ENCODE results near the gene MT1B.

The MT1B gene

DNA sequence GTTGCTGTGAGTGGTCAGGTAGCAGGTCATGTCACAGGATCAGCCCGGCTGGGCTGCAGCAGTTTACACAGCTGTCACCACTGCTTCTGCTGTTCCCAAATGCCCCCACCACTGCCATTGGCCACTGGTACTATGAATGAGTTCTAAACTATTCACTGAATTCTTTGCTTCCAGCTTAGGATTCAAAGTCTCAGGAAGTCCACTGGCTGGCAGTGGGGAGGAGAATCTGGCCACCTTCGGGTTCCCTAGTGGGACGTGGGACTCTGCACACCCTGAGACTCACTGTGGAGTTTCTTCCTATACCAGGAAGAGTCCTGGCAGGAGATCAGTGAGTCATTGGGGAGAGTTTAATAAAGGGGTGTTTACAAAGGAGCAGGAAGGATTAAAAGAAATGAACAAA, 37.5 kb downstream of the MT1B start:
- DNase-seq = no peak

DNA sequence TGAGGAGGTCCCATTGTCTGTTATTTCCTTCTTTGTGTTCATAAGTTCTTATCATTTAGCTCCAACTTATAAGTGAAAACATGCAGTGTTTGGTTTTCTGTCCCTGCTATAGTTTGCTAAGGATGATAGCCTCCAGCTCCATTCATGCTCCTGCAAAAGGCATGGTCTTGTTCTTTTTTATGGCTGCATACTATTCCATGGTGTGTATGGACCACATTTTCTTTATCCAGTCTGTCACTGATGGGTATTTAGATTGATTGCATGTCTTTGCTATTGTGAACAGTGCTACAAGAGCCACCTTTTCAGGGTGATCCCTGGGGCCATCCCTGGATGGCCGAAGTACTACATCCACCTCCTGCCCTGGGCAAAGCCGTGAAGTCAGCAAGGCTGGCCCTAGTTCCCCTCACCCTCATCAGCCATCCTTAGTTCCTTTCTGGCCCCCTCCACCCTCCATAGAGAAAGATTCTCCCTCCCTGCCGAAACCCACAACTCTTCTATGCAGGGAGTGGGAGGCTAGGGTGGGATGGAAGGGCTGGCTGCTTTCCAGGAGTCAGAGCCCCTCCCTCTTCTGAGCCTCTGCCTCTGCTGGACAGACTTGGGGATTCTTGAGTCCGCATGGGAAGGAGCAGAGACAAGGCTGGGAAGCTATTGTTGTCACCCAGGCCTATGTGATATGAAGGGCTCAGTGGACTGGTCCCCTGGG, 38.9 kb downstream of the MT1B start:
- no peak for DNase-seq

DNA sequence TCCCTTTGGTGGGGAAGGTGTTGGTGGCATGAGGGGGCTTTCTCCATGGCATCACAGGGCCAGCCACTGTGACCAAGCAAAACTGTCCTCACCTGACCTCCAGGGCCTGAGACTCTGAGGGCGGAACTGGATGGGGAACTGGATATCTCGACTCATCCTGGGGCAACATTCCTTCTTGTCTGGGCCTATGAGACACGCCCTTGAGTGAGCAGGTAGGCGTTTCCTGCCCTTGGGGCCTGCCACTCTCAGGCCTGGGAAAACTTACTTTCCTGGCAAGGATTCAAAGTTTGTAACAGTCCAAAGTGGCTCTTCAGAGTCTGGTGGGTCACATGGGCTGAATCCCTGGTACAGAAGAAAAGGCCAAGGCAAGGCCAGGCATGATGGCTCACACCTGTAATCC, 40.2 kb downstream of the MT1B start:
- DNase-seq = no peak

DNA sequence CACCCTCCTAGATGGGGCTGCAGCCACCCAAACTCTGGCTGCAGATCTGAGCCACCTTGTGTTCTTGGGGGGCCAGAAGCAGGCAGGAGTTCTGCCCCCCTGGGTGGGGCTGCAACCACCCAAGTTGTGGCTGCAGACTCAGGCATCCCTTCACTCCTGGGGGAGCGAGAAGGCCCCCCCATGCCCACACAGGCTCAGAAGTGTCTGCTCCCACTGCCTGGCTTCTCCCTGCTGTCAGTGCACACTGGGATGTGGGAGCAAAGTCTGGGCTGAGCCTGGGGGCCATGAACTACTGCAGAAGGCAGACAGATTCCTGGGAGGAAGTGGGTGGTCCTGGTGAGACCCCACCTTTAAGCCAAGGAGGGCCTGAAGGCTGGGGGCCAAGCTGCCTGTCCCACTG, 43.6 kb downstream of the MT1B start:
- no peak for DNase-seq

DNA sequence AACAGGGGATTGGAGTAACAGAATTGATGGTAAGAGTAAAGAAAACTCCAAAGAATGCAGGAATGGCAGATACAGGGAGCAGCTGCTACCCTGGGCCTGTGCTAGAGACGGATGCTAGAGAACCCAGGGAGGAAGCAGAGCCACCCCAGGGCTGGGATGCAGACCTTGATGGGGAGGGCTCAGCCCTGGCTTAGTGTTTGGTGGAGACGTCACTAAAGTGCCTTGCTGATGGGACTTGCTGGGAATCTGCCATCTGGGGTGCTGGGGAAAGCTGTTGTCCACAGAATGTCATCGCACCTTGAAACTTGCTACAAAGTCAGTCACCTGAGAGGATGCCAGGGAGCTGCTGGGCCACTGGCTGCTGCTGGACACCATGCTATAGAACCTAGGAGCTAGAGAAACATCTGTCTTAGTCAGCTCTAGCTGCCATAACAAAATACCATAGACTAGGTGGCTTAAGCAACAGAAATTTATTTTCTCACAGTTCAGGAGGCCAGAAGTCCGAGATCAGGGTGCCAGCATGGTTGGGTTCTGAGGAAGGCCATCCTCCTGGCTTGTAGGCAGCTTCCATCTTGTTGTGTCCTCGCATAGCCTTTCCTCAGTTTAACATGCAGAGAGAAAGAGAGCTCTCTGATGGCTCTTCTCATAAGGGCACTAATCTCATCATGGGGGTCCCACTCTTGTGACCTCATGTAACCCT, 45.9 kb downstream of the MT1B start:
- DNase-seq = no peak

DNA sequence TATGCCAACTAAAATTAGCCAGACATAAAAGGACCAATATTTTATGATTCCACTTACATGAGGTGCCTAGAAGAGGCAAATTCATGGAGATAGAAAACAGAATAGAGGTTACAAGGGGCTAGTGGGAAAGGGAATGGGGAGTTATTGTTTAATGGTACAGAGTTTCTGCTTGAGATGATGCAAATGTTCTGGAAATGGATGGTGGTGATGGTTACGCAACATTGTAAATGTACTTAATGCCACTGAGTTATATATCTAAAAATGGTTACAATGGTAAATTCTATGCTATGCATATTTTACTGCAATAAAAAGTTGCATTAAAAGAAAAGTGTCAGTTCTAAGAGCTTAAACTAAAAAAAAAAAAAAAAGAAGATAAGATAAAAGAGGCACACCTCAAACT, 48.5 kb downstream of the MT1B start:
- no peak for DNase-seq

DNA sequence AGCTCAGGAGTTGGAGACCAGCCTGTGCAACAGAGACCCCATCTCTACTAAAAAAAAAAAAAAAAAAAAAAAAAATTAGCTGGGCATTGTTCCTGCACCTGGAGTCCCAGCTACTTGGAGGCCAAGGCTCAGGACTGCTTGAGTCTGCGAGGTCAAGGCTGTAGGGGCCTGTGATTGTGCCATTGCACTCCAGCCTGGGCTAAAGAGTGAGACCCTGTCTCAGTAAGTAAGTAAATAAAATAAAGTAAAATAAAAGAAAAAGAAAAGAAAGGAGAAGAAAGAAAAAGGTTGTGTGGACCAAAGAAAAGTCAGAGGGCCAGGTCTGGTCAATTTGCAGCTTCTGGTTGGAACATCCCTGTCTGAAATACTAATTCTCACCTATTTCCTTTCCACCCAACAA, 48.9 kb downstream of the MT1B start:
- DNase-seq = no peak

DNA sequence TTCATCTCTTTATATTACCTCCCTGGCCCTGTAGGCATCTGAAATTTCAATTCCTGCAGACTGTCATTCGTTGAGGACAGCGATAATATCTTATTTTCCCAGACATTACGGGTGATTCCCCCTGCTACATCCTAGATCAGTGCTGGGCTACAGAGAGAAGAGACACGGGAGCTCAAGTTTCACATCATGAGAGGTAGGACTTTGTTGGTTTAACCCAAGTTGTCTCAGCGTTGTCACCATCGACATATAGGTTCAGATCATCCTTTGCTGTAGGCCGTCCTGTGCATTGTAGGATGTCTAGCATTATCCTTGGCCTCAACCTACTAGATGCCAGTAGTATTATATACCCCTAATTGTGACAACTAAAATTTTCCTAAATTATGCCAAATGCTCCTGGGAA, 49.8 kb downstream of the MT1B start:
- no peak for DNase-seq
